ENCODE measurements around the gene RIPOR3.

- TF ChIP-seq POLR2A (IDR thresholded peaks at IDR 0.05; ENCODE audit: low read length) (no peak), GATA1 (IDR thresholded peaks at IDR 0.05; ENCODE audit: low read depth, low read length) (no peak)
These were observed 142.9 kb downstream of the RIPOR3 start for GRCh38 chr20:50548396-50548795.
